Measurements from ENCODE around the gene B4GALT7.
"Not testable (repeated sequence)": the region's sequence is repeated elsewhere in the genome, so short reads cannot be mapped to it uniquely, and the experiment has no call there.

Gene B4GALT7, protein sequence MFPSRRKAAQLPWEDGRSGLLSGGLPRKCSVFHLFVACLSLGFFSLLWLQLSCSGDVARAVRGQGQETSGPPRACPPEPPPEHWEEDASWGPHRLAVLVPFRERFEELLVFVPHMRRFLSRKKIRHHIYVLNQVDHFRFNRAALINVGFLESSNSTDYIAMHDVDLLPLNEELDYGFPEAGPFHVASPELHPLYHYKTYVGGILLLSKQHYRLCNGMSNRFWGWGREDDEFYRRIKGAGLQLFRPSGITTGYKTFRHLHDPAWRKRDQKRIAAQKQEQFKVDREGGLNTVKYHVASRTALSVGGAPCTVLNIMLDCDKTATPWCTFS

DNA sequence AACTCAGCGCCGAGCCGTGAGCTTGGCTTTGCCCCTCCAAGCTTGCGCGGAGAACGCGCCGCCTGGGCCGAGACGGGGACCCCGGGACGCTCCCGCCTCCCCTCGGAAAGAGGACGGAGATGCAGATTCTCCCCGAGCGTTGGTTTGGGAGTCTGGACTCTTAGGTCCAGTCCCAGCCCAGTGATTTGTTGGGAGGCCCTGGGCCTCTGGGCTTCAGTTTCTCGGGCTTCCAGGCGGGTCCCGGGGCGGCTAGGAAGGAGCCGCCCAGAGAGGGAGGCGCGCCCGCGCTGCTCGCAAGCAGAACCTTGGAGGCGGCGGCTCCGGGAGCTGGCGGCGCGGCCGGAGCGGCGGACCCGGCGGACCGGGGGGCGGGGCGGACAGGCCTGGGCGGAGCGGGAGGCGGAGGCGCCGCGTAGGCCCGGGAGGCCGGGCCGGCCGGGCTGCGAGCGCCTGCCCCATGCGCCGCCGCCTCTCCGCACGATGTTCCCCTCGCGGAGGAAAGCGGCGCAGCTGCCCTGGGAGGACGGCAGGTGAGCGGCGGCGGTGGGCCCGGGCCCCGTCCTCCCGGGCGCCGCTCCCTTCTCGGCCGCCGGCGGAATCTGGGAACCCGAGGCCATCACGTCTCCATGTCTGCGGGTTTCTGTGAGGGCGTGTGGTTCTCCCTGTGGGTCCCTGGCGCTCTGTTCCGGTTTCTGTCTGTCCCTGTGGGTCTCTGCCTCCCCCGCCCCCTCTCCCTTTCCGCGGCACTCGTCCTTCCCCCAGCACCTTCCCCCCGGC is at the start of gene B4GALT7:
Gene B4GALT7, plus strand, starts transcription at position 402 of the 777 bp plus-strand sequence. Its CDS starts 79 bp downstream, at position 481.
- DNase-seq = peak; percentile 82

DNA sequence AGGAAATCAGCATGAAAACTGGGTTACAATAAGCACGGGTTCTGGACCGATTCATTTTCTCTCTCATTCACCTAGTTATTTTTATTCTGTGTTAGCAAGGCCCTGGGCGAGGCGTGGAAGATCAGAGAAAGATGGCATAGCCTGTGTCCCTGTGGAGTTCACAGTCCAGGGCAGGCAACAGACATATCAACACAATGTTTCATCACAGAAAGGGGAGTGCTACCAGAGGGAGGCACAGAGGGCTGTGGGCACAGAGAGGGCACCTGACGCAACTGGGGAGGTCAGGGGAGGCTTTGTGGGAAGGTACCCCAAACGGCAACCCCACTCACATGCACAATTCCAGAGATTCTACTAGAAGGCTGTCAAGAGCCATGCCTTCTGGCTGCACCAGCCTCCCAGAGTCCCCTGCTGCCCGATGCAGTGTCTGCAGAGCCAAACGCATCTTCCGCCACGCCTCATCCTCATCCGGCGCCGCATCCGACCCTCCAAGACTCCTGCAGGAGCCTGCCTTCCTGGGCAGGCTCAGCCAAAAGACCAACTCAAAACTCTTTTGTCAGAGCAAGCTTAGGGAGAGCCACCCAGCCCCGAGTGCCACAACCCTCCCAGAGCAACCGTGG is 47.0 kb upstream of the B4GALT7 start:
- DNase-seq = peak; percentile 22

DNA sequence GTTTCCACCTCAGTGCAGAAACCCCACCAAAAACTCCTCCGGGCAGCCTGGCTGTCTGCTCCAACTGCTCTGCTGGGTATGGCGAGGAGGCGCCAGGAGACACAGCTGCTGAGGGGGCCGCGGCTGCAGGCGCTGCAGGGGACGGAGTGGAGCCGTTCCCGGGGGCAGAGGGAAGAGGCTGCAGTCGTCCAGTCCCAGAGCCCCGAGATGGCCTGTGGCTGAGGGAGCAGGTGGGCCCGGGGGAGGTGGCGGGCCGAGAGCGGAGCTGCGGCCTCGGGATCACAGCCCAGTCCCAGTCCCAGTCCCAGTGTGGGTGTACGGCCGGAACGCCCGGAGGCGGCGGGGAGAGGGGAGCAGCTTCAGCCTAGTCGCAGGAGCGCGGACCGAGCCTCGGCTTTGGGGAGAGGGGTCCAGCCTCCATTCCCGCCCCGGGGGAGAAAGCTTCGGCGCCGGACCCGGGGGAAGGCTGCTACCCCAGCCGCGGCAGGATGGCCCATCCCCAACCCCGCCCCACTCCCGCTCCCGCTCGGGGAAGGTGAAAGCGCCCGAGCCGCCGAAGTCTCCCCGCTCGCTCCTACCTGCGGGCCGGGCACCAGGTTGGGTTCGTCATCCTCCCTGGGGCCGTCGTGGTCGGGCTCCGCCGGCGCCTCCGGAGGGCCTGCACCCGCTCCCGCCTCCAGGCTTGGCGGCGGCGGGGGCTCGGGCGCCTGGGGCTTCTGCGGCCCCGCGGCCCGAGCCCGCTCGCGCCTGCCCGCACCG is 46.1 kb upstream of the B4GALT7 start:
- DNase-seq = no peak

DNA sequence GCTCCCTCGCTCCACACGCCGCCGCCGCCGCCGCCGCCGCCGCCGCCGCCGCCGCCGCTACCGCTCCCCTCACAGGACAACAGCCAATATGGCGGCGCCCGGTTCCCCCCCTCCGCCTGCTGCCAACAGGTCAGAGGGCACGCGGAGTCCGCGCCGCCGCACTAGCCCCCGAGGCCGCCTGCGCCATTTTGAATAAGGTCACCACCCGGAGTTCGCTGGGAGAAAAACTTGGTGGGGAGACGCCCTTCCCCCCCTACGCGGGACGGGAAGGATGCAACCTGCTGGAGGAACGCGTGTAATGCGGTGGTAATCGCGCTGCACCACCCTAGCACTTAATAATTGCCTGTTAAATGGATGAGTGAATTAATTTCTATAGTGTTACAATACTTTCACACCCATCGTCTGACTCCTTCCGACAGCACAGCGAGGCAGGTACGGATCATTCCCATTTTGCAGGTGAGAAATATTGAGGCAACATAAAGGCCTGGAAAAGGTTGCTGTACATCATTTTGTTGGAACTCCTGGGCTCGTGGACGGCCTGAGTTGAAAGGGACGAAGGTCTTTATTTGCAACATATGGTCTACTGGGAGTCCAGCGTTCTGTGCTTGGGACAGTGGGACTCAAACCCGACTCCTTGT is 45.3 kb upstream of the B4GALT7 start, which contains the start of gene FAM193B:
Gene FAM193B, minus strand, starts transcription at position 90 of the 638 bp plus-strand sequence. CDS start 105 bp downstream, outside the sequence.
- peak; percentile 92 for DNase-seq

DNA sequence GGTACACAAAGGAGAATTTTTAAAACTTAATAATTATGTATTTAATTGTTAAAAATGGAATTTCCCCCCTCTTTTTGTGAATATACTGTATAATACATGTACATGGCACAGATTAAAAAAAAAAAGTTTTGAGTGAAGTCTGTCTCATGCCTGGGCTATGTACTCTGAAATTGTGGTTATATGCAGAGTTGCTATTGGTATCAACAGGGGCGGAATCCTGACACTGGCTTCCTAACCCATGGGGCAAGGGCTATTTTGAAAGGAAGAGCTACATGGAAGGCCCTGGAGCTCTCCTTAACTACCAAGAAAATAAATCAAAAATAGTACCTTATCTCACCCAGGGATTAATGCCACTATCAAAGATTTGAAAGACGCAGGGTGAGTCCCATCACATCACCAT is 44.7 kb upstream of the B4GALT7 start:
- DNase-seq = no peak

DNA sequence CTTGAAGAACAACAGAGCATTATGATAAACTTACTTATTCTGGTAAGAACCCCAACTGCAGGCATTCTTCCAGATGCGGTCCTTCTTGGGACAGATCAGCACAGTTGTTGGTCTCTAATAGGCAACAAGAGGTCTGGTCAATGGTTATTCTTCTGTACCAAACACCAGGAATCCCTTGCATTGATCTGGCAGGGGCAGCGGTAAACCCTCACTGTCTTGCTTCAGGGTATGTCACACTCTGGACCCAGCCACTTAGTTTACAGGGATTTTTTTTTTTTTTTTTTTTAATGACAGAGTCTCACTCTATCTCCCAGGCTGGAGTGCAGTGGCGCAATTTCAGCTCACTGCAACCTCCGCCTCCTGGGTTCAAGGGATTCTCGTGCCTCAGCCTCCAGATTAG is 44.3 kb upstream of the B4GALT7 start:
- DNase-seq = no peak

DNA sequence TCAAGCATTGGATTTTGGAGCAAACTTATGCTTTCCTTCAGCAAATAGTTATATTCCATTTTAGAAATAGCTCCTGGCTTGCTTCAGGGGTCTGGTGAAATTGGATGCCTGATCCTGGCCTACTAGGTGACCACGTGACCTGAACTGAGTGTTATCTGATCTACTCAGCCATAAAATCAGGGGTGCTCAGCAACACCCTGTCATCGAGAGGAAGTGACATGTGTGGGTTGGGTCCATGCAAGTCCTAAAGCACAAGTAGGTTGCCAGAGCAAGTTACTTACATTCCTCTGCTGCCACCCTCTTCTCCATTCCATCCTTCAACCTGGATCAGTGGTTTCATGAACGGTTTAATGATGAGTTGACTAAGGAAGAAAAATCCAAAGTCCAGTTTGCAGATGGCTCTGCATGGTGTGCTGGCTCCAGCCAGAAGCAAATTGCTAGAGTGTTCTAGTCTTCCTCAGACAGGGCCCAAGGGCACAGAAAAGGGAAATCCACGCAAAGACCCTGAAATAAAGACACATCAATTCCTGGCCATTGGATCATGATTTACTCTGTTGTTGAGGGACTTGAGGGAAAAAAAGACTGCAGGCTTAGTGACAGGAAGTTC is 42.8 kb upstream of the B4GALT7 start:
- peak; percentile 28 for DNase-seq

DNA sequence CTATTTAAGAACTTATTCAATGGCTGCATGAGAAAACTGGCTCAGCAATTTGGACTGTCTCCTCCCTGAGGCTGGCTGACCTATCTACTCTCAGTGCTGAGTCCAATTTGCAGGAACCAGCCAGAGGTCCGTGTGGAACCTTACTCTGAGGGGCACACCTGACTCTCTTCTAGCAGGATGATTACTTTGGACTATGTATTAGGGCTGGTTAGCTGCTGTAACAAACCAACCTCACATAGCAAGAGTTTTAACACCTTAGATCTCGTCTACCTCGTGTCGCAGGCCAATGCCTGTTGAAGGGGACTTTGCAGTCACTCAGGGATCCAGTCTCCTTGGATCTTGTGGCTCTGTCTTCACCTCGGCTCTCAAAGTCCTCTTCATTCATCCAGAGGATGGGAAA is 42.1 kb upstream of the B4GALT7 start:
- no peak for DNase-seq

DNA sequence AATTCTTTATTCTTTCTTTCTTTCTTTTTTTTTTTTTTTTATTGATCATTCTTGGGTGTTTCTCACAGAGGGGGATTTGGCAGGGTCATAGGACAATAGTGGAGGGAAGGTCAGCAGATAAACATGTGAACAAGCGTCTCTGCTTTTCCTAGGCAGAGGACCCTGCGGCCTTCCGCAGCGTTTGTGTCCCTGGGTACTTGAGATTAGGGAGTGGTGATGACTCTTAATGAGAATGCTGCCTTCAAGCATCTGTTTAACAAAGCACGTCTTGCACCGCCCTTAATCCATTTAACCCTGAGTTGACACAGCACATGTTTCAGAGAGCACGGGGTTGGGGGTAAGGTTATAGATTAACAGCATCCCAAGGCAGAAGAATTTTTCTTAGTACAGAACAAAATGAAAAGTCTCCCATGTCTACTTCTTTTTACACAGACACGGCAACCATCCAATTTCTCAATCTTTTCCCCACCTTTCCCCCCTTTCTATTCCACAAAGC is 40.4 kb upstream of the B4GALT7 start:
- not testable (repeated sequence) for DNase-seq

DNA sequence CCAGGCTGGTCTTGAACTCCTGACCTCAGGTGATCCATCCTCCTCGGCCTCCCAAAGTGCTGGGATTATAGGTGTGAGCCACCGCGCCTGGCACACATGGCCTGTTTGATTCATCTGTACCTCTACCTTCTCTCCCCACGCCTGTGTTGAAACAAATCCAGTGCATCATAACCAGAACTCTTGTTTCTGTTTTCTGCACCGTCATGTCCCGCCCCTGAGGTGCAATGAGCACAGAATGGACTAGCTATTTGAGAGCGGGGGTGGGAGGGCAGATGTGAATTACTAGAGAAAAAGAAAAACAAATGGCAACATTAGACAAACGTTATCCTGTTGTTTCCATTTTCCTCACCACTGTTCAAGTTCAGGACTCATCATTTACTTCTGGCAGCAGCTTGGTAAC is 34.9 kb upstream of the B4GALT7 start:
- DNase-seq = no peak

DNA sequence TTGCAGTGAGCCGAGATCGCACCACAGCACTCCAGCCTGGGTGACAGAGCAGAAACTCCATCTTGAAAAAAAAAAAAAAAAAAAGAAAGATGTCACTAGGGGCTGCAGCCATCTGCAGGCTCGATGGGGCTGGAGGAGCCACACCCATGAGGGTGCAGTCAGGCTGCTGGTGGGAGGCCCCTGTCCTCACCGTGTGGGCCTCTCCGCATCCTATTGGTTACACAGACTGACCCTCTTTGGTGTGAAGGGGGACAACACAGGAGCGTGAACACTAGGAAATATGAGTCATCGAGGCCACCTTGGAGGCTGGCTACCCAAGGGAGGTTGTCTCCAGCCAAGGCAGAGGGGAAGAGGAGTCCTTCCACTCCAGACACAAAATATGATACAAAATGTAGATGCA is 31.6 kb upstream of the B4GALT7 start:
- DNase-seq = no peak

DNA sequence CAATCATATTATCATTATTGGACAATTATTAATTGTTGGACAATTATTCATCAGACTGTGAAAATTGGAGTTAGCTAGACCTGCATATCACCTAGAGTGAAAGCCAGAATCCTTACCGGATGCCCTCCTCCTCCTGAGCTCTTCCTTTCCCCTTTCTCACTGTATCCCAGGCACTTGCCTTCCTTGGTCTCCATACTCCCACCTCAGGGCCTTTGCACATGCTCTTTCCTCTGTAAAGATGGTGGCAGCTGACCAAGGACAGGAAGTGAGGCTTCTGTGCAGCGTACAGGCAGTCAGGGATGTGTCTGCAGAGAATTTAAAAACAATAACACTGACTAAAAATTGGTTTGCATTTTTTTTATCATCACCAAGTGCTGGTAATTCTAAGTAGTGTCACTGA is 30.0 kb upstream of the B4GALT7 start:
- DNase-seq = no peak

DNA sequence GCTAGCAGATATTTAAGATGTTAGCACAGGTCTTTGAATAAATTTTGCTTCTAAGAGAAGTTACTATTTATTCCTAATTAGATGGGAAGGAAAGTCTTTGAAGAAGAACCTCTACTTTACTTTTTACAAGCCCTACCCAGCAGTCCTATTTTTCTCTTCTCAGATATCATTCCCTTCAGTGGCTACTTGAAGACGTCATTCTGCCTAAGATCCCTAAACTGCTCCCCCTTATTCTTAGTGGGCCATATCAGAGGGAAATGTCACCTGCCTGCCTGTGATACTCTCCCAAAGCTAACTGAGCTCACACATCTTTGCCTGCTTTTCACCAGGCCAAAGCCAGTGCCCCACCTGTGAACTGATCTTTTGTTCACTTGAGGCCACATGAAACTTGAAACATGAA is 24.4 kb upstream of the B4GALT7 start:
- no peak for DNase-seq

DNA sequence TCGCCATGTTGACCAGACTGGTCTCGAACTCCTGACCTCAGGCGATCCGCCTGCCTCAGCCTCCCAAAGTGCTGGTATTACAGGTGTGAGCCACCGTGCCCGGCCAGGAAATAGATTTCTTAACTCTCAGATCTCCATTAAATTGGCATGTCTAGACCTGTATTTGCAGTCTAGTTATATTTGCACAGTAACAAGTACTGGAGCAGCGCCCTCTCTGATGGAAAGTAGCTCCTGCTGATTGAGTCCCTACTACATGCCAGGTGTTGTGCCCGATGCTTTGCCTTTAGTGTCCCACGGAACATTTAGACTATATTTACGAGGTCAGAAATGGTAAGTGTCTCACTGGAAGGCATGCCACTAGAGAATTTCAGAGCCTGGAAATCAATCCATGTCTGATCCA is 23.8 kb upstream of the B4GALT7 start:
- no peak for DNase-seq

DNA sequence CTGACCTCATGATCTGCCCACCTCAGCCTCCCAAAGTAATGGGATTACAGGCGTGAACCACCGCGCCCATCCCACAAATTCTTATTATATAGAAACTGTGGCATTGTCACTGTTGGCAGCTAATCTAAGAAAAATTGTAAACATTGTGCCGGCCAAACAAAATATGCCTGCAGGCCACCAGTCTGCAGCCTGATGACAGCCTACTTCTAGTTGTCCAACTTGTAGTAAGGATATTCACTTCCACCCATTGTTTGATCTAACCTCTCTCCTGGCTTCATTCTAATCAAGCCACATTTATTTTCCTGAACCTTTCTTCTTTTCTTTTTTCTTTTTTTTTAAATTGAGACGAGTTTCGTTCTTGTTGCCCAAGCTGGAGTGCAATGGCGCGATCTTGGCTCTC is 21.6 kb upstream of the B4GALT7 start:
- DNase-seq = no peak

DNA sequence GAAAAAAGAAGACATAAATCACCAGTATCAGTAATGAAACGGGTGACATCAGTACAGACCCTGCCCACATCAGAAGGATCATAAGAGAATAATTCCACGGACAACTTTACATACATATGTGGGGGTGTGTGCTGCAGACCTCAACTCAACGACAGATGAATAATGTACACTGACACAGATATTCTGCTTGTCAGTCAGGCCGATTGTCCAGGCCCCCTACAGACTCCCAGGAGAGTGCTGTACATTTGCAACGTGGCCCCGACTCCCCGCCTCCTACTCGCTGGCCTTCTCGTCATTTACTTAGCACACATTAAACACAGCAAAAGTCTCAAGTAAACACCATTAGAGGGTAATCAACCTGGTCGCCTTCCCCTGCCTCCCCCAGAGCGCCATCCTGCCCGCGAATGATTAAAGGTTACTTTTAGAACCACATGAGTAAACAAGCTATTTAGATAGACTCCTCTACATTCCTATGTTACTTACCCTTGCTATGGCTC is 11.5 kb upstream of the B4GALT7 start:
- no peak for DNase-seq

DNA sequence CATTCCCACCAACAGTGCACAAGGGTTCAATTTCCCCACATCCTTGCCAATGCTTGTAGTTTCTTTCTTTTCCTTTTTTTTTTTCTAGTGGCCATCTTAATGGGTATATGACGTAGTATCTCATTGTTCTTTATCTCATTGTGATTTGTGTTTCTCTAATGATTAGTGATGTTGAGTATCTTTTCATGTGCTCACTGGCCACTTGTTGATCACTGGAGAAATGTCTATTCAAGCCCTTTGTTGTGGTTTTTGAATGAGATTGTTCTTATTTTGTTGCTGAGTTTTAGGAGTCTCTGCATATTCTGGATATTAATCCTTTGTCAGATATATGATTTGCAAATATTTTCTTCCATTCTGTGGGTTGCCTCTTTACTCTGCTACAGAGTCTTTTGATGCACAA is 9.5 kb upstream of the B4GALT7 start:
- no peak for DNase-seq

DNA sequence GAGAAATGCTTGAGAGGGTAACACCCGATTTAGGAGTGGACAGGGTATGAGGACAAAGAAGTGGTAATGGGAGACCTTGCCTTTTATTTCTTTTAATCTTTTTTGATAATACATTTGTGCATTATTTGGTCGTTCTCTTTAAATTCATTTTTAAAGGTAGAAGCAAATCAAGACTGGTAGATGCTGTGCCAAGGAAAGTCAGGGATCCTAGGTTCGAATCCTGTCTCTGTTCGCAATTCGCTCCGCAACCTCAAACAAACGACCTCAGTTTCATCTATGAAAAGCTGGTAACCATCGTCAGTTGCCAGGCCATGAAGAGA is 8.3 kb upstream of the B4GALT7 start:
- DNase-seq = no peak

DNA sequence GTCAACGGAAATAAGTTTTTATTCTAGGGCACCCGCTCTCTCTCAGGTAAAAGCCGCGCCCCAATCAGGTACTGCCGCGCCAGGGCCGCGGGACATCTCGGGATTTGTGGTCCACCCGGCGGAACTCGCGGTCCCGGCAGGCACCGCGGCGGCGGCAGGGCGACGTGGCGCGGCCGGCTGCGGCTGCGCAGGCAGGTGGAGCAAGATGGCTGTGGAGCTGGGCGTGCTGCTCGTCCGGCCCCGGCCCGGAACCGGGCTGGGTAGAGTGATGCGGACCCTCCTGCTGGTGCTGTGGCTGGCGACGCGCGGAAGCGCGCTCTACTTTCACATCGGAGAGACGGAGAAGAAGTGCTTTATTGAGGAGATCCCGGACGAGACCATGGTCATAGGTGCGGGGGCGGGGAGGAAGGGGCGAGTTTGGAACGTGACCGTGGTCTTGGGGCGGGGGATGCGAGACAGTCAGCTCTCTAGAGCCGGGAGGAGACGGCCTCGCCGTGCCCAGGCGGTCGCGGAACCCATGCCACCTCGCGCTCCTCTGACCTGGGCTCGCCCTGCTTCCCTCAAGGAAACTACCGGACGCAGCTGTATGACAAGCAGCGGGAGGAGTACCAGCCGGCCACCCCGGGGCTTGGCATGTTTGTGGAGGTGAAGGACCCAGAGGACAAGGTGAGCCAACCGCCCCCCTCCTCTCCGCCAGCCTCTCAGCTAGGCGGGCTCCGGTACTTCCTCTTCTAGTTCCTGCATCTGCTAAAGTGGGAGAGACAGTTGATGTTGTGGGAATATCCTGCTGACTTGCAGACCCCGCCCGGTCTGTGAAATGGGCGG is 7.7 kb upstream of the B4GALT7 start, which contains the start of gene TMED9:
Gene TMED9, plus strand, starts transcription at position 194 of the 825 bp plus-strand sequence. Its CDS starts 12 bp downstream, at position 206.
- DNase-seq = peak; percentile 82

DNA sequence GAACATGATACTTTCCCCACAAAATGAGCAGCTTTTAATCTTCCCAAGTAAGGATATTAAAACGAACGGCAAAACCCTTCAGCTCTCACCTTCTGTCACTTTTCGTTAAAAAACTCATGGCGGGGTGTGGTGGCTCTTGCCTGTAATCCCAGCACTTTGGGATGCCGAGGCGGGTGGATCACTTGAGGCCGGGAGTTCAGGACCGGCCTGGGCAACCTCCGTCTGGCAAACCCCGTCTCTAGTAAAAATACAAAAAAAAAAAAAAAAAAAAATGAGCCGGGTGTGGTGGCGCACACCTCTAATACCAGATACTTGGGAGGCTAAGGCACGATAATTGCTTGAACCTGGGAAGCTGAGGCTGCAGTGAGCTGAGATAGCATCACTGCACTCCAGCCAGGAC is 7.0 kb upstream of the B4GALT7 start:
- no peak for DNase-seq

DNA sequence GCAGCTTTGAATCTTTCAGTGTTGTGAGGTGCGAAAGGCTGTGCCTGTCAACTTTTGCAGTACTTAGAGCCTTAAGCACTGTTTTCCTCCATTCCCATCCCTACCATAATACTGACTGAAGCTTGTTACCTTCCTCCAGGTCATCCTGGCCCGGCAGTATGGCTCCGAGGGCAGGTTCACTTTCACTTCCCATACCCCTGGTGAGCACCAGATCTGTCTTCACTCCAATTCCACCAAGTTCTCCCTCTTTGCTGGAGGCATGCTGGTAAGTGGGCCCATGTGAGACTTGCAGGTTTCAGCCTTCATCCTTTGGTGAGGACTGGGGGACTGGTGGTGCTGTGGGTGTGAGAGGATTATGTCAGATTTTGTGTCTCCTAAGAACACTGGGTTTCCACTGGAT is 6.4 kb upstream of the B4GALT7 start:
- no peak for DNase-seq
